ENCODE measurements around the gene ZNF274.
"Not testable (repeated sequence)": the region's sequence is repeated elsewhere in the genome, so short reads cannot be mapped to it uniquely, and the experiment has no call there.

The ZNF274 gene

DNA sequence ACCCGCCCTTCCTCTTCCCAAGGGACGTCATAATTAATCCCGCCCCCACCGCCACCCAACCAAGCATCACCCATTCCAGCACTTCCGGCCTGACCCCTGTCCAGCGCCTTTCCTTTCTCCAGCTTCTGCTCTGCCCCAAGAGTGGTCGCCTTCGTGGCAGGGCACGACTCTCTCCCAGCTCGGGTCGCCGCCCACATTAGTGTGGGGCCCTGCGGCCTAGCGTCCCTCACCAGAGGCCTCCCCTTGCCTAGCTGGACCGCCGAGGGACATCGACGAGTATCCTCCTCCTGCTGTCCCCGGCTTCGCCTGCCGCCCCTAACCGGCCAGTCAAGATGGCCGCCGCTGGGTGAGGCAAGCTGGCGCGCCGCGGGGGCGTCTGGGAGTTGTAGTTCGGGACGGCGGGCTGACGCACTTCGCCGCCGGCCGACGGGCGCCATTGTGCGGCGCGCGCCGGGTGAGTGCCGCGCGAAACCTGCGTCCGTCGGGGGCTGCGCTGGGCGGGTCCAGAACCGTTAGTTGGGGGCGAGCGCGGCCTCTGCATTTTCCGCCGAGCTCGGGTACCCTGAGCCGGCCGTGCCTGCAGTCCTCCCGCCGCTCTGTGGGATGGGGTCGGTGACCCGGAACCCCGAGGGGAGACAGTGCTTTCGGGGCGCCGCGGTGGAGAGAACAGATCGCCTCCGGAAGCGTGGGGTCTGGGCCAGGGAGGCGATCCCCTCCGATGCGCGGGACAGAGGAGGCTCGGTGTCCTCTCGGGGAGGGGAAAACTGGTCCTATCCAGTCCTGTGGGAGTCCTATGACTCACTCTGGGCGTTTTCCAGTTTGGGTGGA, at the start of gene ZNF274:
Gene ZNF274, plus strand, starts transcription at position 73 of the 828 bp plus-strand sequence. CDS start 905 bp downstream, outside the sequence.
- no peak for DNase-seq

DNA sequence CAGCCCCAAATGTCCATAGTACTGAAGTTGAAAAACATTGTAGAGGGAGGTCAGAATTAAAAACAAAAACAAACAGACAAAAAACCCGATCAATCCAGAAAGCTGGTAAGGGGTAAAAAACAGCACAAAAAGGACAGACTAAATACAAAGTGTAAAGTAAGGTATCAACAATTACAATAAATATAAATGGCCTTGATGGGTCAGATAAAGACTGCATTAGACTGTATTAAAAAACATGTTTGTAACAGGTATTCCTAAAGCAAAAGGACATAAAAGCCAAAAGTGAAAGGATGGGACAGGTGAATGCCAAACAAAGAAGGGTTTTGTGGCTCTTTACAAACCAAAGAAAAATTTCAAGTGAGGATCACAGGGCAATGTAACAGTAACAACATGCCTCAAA, 48.6 kb upstream of the ZNF274 start:
- no peak for DNase-seq

GRCh38 chr19:58145849-58146248, 37.0 kb upstream of the ZNF274 start:
- no peak for DNase-seq

DNA sequence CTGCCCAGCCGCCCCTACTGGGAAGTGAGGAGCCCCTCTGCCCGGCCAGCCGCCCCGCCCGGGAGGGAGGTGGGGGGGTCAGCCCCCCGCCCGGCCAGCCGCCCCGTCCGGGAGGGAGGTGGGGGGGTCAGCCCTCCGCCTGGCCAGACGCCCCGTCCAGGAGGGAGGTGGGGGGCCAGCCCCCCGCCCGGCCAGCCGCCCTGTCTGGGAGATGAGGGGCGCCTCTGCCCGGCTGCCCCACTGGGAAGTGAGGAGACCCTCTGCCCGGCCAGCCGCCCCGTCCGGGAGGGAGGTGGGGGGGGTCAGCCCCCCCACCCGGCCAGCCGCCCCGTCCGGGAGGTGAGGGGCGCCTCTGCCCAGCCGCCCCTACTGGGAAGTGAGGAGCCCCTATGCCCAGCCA, 35.4 kb upstream of the ZNF274 start:
- DNase-seq = not testable (repeated sequence)

GRCh38 chr19:58150328-58150921, 32.4 kb upstream of the ZNF274 start, which contains the start of gene ZNF329:
Gene ZNF329 (minus strand): TSS chr19:58150789. CDS start chr19:58129503, 21,286 bp downstream.
- peak; percentile 2 for DNase-seq

GRCh38 chr19:58153386-58153785, 29.5 kb upstream of the ZNF274 start:
- DNase-seq = no peak

GRCh38 chr19:58154287-58154678, 28.6 kb upstream of the ZNF274 start:
- no peak for DNase-seq

DNA sequence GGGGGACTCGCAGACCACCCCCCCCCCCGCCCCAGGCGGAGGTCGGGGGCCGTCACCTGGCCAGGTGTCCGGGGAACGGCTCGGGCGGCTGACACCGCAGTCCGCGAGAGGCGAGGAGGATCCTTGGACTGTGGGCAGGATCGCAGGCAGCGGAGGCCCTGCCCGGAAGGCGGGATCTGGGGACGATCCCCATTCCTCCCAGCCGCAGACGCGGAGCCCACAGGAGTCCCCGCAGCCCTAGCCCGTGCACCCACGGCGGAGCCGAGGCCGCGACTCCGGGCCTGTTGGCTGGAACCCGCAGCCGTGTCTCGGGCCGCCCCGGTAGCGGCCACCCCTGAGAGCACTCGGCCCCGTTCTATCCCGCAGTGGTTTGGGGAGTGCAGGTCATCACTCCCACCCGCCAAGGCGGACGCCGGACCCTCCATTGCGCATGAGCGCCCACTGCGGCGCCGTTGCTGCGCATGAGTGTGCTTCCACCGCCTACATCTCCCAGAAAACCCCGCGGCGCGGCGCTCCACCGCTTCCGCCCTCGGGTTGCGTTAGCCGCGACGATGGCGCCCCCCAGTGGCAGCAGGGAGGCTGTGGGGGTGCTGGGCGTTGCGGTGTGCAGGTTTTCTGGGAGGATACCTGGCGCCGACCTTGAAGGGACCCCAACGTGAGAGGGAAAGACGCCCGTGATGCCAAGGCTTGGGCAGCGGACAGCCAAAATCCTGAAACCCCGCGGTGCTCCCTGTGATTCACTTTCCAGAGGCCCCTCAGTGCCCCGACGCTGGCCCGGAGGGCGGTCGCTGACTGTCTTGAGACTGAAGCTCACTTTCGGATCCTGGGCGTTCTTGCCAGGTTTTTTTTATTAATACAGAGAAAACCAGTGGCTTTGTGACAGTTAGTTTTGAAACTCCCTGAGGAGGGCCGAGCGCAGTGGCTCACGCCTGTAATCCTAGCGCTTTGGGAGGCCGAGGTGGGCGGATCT, 27.9 kb upstream of the ZNF274 start:
- DNase-seq = peak; percentile 39

- DNase-seq = no peak
Measured at GRCh38 chr19:58157045-58157728, 25.7 kb upstream of the ZNF274 start.

GRCh38 chr19:58166268-58166667, 16.6 kb upstream of the ZNF274 start:
- no peak for DNase-seq

DNA sequence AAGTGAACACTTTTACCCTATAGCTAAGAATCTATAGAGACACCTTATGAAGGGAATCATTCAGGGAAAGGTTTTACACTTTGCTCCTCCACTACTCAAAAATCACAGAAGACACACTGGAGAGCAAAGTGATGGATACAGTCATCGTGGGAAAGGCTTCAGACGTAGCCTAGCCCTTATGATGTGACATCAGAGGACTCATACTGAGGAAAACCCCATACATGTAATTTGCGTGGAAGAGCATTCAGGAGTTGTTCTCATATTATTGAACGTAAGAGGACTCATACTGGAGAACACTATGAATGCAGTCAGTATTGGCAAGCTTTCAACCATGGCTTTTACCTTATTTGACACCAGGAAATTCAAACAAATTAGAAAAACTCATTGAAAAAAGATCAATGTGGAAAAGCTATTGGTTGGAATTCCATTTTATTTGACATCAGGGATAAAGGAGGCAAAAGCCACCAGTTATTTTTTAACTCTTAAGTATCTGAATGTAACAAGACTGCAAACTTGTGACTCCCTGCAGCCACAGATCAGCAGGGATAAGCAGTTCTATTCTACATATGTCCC, 16.1 kb upstream of the ZNF274 start:
- DNase-seq = no peak

GRCh38 chr19:58170860-58171259, 12.0 kb upstream of the ZNF274 start:
- no peak for DNase-seq

DNA sequence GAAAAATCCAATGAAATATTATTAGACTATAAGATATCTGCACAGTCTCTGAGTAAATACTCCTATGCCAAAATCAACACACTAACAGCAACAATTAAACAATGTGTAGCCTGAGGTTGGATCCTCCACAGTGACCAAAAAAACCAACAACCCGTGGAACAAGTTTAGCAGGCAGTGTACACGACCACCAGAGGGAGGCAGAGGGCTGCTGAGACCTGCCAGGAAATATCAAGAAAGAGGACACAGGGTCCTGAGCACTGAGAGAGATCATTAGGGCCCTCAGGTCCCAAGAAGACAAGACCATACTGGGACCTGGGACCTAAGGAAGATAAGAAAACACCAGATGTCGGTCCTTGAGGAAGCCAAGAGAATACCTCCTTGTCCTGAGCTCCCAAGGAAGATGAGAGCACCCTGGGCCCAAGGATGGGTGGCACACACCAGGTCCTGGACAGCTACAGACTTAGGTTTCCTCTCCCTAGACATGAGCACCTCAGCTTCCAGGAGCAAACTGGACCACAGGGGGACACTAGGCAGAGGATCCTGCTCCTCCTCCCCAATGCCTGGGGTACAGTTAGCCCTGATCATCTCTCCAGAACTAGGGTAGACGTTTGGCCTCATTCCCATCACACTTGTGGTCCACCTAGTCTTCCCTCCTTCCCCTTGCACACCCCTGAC, 822 bp upstream of the ZNF274 start:
- no peak for DNase-seq

DNA sequence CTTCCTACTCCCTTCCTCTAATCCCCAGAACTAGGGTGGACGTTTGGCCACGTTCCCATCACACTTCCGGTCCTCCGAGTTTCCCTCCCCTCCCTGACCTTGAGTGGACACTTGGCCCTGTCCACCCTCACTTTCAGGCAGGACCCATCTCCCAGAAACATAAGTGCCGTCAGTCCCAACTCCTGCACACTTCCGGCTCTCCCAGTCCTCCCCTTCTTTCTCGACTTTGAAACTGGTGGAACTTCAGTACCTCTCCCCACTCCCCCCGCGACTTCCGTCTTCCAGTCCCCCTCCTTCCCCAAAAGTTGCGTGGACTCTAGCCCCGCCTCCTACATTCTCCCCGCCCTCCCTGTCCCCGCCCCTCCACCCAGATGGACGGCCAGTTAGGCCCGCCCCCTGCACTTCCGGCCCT, 278 bp upstream of the ZNF274 start:
- no peak for DNase-seq

GRCh38 chr19:58183817-58184215, 955 bp downstream of the ZNF274 start:
- DNase-seq = no peak

DNA sequence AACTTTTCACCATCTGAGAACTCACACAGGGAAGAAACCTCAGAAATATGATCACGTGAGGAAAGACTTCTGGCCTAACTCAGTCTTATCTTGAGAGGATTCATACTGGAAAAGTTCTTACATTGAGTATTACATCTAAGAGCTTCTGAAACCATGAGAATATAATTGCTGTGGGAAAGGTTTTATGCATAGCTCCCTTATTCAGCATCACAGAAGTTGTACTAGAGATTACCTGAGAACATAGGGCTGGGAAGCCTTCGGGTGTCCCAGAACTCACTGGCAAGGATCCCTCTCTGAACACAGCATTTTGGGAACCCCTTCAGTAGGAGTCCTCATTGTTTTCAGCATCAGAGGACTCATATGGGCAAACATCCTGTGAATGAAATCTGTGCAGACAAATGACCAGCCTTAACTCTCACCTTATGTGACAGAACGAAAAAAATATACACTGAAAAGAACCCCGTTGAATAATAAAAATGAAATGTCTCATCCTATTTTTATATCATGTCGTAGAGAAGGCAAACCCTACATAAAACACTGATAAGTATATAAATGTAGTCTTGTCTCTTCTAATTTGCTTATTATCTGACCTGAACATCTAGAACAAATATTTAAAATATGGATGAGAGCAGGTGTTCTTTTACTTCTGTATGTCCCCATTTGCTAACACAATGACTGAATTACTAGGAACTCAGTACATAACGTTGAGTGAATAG, 14.2 kb downstream of the ZNF274 start:
- DNase-seq = no peak

DNA sequence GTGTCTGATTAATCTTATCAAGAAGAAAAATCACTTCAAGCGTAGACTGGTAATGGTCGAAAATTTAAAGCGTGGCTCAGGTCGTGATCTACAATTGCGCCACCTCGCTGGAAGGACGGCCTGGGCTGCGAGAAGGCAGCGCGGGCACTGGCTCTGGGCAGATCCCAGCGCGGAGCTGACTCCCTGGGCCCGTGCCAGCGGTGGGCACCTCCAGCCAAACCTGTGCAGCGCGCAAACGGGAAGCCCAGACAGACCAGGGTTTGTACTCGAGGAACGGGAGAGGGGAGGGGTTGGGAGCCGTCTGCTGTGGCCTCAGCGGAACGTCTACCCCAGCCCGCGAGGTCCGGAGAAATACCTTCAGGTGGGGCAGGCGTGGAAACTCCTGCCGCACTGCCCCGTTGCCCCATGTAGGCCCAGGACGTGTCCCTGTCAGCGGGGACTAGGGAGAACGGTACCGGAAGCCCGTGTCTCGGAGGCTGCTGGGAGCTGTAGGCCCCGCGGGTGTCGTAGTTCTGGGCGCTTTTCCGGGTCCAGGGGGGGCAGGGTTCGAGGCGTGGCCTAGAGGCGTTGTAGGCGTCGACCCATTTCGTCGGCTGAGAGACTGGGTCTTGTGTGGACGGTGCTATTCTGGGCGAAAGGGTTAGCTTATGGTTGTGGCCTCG, 21.1 kb downstream of the ZNF274 start:
- no peak for DNase-seq

DNA sequence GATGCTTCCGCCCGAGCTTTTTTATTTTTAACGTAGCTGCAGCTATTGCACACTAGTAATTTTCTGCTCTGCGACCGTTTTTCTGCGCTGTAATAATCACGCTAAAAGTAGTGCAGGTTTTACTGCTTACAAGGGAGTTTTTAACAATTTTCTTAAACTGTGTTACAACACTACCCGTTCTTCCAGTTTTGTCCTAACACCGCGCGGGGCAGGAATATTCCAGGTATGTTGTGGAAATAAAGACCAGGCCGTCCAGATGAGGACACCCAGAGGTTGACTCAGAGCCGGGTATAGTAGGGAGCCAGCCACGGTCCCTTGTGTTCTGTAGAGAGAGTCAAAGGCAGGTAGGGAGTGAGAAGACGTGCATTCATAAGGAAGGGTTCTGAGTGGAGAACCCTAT, 21.7 kb downstream of the ZNF274 start:
- no peak for DNase-seq

DNA sequence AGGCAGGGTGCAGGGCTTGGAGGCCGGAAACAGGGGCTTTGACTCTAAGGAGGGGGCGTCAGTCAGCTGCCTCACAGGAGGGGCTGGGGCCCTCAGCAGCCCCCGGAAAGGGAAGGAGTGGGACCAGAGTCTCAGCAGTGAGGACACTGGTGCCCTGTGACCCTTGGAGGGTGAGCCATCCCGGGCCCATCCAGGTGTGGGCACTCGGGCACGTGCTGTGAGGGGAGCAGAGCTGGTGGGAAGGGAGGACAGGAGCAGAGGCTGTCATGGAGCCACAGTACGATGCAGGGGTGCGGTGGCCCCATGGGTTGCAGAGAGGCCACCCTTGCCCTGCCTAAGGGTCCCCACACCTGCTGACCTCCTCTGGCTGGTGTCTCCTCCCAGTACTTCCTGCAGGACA, 26.7 kb downstream of the ZNF274 start:
- no peak for DNase-seq

DNA sequence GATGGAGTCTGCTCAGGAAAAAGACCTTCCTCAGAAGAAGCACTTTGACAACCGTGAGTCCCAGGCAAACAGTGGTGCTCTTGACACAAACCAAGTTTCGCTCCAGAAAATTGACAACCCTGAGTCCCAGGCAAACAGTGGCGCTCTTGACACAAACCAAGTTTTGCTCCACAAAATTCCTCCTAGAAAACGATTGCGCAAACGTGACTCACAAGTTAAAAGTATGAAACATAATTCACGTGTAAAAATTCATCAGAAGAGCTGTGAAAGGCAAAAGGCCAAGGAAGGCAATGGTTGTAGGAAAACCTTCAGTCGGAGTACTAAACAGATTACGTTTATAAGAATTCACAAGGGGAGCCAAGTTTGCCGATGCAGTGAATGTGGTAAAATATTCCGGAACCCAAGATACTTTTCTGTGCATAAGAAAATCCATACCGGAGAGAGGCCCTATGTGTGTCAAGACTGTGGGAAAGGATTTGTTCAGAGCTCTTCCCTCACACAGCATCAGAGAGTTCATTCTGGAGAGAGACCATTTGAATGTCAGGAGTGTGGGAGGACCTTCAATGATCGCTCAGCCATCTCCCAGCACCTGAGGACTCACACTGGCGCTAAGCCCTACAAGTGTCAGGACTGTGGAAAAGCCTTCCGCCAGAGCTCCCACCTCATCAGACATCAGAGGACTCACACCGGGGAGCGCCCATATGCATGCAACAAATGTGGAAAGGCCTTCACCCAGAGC, 29.6 kb downstream of the ZNF274 start:
- DNase-seq = no peak
